GM19240 (cell line): ENCODE data around the gene F10.

Experiments
- DNase-seq: peaks from one replicate; pipeline ENCODE4 v3.0.0; 2011; ENCODE audit warnings: low spot score; ENCODE audit not compliant: insufficient read length

F10 gene

DNA sequence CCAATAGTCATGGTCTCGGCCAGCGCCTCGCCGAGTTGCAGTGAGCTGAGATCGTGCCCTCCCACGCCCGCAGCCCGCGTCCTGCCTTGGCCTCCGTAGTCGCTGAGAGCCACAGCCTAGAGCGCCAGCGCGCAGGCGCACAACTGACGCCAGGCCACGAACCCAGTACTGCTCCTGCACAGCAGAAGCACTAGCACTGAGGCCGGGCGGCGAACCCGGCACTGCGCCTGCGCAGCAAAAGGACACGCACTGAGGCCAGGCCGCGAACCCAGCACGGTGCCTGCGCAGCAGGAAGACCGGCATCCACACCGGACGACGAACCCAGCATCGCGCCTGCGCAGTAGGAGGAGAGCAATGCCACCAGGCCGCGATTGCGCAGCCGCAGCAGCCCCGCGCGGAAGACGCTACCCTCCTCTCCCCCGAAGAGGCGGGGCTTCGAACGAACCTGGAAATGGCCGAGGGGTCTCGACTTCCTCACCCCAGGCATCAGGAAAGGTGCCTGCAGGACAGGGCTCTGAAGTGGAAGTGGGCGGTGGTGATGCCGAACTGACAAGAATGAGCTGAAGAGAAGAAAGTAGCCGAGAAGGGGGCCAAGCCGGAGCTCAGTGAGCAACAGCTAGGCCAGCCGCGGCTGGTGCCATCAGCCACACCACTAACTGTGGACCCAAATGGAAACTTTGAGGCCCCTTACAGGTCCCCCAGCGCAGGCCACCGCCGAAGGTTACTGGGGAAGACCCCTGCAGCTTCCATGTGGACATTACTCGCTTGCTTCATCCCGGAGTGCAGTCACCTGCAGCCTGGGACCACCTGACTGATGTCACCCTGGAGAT, 7.5 kb downstream of the F10 start:
- no peak for DNase-seq

DNA sequence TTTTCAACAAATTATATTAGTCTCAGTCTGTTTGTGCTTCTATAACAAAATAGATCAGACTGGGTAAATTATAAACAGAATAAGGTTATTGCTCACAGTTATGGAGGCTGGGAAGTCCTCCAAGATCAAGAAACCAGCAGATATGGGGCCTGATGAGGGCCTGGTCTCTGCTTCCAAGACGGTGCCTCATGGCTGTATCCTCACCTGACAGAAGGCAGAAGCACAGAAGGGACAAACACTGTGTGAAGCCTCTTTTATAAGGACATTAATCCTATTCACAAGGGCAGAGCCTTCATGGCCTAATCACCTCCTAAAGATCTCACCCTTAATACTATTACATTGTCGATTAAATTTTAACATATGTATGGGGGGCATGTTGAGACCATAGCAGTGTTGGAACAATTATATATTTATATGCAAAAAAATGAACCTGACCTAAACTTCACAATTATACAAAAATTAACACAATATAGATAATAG, 12.7 kb downstream of the F10 start:
- DNase-seq, result no peak

DNA sequence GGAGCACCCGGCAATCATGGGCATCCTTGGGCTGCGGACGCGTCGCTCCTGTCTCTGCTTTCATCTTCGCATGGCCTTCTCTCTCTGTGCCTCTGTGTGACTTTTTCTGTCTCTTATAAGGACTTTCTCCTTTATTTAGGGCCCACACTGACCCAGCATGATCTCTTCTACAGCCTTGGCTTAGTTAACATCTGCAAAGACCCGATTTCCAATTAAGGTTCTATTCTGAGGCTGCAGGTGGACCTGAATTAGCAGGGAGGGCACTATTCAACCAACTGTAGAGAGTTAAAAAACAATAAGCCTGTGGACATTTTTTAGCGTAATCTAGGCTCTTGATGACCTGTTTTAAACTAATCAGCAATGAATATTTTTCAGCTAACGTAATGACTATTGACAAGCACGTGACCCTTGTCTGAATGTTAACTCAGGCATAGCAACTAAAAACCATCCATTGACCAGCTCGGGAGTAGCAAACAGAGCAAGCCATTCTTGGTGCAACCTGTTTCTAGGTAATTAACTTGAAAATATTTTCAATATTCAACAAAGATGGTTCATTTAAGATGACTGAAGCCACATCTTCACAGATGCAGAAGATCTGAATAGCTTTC, 15.2 kb downstream of the F10 start:
- DNase-seq, result no peak

DNA sequence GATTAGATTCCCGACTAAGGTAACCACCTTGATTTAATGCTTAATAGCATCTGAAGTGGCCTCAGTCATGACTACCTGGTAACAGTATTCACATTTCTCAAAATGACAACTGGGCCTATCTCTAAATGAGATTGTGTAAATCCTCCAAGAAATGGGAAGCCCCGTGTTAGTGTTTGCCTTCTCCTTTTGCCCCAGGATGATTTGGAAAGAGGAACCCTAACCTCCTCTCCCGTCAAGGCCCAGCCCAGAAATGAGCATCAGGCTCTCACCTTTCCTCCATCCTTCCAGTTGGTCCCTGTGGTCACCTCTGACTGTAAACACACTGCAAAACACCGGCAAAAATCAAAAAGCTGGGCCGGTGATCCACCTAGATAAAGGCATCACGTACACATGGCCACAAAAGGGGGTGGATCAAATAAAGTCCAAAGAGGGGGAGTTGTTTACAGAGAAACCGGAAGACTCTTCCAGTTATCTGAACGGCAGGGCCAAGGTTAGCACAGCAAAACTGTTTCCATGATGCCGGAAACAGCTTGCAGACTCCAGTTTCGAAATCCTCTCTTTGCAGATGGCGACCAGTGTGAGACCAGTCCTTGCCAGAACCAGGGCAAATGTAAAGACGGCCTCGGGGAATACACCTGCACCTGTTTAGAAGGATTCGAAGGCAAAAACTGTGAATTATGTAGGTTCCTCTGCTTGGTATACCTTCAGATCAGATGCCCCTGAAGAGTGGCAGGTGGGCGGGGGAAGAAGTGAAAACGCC, 16.4 kb downstream of the F10 start:
- no peak for DNase-seq

DNA sequence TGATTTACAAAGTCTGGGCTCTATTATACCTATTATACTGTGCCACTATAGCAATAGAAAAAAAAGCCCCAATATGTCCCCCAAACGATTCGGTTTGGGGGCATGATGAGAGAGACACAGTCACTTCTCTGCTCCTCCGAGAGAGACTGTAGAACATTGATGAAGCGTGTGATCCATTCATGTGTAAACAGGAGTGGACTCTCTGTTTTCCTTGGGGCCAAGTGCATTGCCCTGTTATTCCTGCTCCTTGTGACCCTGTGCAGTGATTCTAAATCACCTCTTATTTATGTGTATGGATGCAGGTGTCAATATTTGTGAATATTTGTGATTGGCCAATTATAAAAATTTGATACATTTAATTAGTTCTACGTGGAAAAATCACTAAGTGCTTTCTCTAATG, 17.0 kb downstream of the F10 start:
- no peak for DNase-seq

DNA sequence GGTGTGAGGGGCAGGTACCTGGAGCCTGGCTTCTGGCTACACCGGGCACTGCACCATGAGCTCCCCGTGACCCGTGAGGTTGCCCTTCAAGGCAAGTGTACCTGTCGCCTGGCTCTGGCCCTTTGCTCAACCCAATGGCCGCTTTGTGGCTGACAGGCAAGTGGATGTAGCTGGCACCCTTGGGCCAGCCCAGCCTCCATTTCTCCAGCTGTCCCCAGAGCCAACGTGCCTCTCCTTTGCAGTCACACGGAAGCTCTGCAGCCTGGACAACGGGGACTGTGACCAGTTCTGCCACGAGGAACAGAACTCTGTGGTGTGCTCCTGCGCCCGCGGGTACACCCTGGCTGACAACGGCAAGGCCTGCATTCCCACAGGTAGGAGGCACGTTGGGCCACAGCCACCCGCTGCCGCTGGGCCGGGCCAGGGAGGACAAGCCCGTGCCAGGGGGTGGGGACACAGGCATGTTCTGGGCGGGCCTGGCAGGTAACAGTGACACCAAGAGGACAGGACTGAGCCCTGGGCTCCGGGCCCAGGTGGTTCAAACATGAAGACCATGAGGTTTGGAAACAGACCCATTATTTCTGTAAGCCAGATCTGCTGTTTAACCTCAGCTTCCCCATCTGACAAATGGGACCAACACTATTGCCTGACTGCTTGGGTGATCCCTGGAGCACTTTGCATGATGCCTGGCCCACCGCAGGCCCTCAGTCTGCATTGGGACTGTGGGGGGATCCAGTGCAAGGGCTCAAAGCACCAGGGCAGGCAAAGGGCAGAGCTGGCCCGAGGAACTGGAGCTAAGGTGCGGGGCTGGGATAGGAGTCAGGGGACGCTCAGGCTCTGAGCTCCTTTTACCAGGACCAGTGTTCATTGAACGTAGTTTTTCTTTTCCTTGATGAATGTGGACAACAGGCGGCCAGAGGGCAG, 18.3 kb downstream of the F10 start:
- no peak for DNase-seq

DNA sequence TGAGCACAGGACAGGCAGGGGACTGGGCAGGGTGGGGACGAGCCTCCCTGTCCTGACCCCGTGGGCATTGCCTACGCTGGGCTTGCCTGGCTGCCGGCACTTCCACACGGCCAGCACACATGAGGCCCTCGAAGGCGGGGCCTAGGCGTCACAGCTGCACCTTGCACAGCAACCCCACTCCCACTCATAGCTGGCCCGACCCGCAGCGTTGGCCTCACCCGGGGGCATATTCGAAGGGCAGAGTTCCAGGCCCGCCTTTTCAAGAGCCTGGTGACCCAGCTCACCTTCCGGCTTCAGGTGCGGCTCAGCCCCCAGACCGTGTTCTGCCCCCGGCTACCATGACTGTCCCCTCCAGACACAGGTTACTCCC, 19.0 kb downstream of the F10 start:
- no peak for DNase-seq

DNA sequence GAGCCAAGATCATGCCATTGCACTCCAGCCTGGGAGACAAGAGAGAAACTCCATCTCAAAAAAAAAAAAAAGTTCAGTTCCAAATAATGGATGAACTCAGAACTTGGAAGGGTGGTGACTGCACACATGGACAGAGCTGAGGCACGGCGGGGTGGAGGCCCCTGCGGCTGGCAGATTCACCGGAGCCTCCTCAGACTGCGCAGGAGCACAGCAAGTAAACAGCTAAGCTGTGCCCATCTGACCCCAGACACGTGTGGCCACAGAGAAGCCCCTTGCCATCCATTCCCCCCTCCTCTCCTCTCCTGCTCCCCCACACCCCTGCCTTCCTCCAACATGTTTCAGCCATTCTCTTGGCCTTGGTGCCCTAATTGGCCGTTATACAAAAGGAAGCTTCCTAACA, 20.3 kb downstream of the F10 start:
- no peak for DNase-seq

DNA sequence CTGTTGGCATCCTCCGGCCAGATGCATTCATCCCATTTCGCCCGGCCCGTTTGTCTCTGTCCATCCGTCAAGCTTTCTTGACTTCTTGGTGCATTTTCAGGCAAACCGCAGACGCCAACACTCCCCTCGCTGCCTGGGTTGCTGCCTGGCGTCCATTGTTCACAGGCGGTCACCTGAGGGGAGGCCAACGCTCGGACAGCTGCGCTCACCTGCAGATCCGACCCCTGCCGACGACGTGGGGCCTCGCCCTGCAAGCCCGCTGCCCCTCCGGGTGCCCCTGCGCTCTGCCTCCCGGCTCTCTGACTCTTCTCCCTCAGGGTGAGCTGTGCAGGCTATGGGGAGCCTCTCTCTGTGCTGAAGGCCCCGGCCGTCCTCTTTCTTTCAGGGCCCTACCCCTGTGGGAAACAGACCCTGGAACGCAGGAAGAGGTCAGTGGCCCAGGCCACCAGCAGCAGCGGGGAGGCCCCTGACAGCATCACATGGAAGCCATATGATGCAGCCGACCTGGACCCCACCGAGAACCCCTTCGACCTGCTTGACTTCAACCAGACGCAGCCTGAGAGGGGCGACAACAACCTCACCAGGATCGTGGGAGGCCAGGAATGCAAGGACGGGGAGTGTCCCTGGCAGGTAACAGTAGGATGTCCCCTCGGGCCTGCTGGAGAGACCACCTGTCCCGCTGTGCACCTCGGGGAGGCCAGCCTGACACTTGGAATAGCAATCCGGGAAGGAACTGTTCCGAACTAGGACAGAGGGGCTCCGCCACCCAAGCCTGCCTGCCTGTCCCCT, 21.1 kb downstream of the F10 start:
- DNase-seq, result no peak

DNA sequence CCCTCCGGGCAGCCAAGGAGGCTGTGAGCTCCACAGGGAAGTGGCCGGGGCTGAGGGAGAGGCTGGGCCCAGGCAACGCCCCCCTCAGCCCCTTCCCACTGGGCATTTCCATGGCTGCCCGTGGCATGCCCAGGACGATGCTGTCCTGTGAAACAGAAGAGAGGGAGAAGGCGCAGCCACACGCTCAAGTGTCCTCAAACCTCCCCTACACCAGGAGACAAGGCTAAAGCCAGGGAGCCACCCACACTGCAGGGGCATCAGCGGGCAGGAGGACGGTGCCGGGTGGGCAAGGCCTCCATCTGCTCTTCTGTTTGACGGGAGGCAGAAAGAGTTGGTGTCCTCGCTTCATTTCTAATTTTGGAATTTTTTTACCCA, 21.6 kb downstream of the F10 start:
- DNase-seq, result no peak

DNA sequence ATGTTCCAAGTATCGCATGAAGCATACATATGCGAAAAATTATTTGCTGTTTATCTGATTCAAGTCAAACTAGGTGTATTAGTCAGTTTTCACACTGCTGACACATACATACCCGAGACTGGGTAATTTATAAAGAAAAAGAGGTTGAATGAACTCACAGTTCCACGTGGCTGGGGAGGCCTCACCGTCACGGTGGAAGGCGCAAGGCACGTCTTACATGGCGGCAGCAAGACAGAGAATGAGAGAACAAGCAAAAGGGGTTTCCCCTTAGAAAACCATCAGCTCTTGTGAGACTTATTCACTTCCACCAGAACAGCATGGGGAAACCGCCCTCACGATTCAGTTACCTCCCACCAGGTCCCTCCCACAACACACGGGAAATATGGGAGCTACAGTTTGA, 22.9 kb downstream of the F10 start:
- DNase-seq, result no peak

DNA sequence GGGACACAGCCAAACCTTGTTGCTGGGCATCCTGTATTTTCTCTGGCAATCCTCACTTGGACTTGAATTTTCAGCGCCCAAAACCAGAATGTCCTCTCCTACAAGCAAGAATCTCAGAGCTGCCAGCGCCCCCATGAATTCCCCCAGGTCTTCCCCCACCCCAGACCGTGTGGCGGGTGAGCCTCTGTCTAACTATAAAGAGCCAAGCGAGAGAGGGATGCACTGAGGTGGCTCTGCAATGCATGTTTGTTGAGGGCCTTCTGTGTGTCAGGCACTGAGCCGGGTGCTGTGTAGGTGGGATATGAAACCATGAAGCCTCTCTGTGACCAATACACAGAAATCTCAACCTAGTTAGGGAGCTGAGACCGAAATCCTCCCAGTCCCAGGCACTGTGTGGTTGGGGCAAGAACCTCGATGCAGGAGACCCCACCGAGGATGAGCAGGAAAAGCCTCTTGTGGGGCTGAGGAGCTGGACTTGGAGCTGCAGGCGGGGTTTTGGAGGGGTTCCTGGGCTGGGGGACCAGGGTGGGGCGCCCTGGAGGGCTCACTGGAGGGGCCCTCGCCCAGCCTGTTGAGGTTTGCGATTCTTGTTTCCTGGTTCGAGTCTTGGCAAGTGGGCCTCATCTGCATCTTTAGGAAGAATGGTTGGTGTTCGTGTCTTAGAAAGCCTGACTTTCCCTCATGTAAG, 23.5 kb downstream of the F10 start:
- no peak for DNase-seq

DNA sequence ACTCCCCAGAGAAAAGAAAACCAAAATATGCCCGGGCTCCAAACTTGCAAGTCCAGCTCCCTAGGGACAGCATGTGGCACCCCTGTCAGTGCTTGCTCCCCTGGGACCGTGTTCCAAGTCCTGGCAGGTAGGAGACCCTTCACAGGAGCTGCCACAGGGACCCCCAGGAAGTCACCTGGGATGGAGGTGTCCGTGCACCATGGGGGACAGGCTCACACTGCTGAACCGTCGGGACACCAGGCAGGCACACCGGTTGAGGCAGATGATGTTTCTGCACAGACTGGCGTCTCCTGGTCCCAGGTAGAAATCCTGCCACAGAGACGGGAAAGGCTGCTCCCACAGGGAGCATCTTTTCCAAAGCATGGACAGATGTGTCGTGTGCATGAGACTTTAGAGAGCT, 24.2 kb downstream of the F10 start:
- DNase-seq, result no peak

DNA sequence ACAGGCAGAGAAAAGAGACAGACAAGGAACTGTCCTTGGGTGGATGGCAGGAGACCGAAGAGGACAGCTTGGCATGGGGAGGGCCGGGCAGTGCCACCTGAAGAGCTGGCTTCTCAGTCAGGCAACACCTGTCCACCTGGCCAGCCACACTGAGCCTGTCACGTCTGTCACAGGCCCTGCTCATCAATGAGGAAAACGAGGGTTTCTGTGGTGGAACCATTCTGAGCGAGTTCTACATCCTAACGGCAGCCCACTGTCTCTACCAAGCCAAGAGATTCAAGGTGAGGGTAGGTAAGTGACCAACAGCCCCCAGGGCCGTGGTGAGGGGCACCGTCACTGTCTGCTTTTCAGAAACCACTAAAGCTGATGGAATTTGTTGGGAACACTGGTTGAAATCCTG, 24.6 kb downstream of the F10 start:
- no peak for DNase-seq

DNA sequence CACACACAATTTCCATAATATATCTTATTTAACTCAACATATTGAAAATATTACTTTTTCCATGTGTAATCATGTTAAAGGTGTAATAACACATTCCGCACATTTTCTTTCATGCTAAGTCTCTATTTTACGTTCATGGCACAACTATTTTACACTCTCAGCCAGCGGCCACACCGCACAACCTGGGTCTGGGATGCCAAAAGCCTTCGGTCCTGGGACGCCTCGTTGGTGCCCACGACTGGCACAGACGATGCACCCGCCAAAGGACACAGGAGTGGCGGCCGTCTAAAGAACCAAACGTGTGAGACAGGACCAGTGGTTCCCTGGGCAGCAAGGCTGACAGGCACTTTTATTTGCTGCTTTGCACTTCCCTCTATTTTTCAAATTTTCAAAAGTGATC, 25.8 kb downstream of the F10 start:
- DNase-seq, result no peak

DNA sequence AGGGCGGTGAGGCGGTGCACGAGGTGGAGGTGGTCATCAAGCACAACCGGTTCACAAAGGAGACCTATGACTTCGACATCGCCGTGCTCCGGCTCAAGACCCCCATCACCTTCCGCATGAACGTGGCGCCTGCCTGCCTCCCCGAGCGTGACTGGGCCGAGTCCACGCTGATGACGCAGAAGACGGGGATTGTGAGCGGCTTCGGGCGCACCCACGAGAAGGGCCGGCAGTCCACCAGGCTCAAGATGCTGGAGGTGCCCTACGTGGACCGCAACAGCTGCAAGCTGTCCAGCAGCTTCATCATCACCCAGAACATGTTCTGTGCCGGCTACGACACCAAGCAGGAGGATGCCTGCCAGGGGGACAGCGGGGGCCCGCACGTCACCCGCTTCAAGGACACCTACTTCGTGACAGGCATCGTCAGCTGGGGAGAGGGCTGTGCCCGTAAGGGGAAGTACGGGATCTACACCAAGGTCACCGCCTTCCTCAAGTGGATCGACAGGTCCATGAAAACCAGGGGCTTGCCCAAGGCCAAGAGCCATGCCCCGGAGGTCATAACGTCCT, 26.4 kb downstream of the F10 start:
- no peak for DNase-seq

DNA sequence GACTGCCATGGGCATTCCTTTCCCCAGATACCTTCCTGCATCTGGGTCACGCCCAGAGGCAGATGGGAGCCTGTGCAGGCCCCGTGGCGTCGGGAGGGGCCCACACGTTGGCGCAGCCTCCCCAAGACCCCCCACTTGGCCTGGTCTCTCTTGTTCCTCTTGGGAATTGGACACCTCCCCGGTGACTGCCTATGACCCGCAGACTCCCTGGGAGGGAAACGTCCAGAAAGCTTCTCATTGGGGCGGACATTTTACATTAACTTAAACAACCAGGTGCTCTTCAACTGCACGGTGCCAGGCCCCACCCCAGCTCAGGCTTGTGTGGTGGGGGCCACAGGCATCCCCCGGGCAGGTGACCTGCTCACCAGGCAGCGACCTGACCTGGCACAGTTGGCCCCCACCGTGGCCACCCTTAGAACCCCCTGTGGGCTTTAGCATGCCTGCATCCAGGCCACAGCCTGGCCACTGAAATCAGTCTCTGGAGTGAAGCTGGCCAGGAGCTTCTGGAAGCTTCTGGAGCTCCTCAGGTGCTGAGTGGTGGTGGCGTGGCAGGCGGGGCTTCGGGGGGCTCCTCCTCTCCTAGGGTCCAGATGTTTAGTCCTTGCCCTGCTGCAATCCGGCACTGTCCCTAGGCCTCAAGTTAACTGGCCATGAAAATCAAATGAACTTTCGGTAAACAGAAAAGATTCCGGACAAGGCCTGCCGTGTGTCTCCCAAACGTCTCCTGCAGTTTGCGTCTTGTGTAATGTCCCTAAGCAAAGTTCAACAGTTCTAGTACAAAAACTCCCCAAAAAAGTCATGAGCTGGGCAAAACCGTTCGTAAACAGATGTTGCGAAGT, 27.3 kb downstream of the F10 start:
- DNase-seq, result no peak

DNA sequence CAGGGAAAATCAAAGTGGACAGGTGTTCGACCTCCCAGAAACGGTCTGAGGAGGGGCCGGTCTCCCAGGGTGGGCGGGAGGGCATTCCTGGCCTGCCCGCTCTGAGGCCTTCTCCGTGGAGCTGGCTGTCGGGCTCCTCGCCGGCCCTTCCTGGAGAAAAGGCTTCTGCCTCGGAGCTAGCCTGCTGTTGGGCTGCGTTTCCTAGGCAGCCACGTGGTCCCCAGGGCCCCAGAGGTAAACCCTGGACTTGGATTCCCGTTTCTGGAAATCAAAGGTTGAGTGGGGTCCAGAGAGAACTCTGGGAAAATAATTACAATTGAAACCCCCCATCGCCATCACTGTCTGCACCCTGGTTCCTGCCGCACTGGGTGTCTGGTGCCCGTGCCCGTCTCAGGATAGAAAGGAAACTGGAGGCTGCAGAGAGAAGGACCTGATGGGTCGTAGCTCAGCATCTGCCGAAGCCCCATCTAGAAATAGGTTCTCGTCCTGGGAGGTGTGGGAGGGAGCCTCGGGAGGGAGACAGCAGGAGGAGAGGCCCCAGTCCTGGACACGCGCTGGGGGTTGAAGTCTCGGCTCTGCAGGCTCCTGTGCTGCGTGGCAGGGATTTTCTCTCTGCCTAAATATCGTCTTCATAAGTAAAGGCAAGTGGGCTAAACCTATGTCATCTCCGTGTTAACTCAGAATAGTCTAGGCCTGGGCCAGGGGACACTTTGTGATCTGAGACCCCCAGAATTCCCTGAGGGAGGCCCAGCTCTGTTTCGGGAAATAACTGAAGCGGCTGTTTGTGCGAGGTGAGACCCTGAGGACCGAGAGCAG, 28.2 kb downstream of the F10 start:
- DNase-seq, result no peak
